ENCODE results near the gene AGFG2. TPM values are rescaled to one million over a fixed set of nuclear protein-coding genes. Genes with fewer than 3 reads are reported as not detected.

Gene AGFG2
- total RNA-seq, 1 donor from 2014 or later, result 37.6 TPM

GRCh38 chr7:100590077-100590737, 51.2 kb downstream of the AGFG2 start:
- H3K4me1 ChIP-seq, result peaks cover 22% of the 10 kb centered on the region
- H3K27me3 ChIP-seq, result no peaks in the 10 kb centered on the region
- TF ChIP-seq POLR2AphosphoS5 (IDR thresholded peaks at IDR 0.05; ENCODE audit: insufficient read depth in 1 of 2, low read depth in 1 of 2) (peak in 1 of 2 donors; percentile 21), POLR2A (IDR thresholded peaks at IDR 0.05) (no peak)
- no peak for DNase-seq (ENCODE audit: extremely low spot score in 2 of 2)
- H3K36me3 ChIP-seq, result no peaks in the 10 kb centered on the region
- intact Hi-C loops (cut with DNase I), result no loop called here
- peak overlapping the region in 1 of 2 donors; percentile 16 for H3K4me3 ChIP-seq
- peak overlapping the region; percentile 54 for H3K27ac ChIP-seq
- no peaks in the 10 kb centered on the region for H3K9me3 ChIP-seq

DNA sequence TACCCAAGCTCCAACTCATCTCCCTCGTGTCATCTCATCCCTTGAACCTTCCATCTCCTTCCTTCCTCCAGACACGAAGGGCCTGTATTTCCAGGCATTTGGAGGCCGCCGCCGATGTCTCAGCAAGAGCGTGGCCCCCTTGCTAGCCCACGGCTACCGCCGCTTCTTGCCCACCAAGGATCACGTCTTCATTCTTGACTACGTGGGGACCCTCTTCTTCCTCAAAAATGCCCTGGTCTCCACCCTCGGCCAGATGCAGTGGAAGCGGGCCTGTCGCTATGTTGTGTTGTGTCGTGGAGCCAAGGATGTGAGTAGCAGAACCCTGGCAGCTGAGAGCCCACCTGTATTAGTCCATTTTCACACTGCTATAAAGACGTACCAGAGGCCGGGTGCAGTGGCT, 52.6 kb downstream of the AGFG2 start:
- no peak overlapping the region for H3K27ac ChIP-seq
- H3K9me3 ChIP-seq, result no peaks in the 10 kb centered on the region
- peaks cover 19% of the 10 kb centered on the region for H3K4me1 ChIP-seq
- H3K27me3 ChIP-seq, result no peaks in the 10 kb centered on the region
- no peak overlapping the region for H3K4me3 ChIP-seq
- TF ChIP-seq CTCF (IDR thresholded peaks at IDR 0.05) (no peak), POLR2A (IDR thresholded peaks at IDR 0.05) (no peak), POLR2AphosphoS5 (IDR thresholded peaks at IDR 0.05; ENCODE audit: insufficient read depth in 1 of 2, low read depth in 1 of 2) (no peak)
- no peaks in the 10 kb centered on the region for H3K36me3 ChIP-seq
- intact Hi-C loops (cut with DNase I), result no loop called here
- DNase-seq (ENCODE audit: extremely low spot score in 2 of 2), result no peak

GRCh38 chr7:100595188-100595587, 56.2 kb downstream of the AGFG2 start:
- no peaks in the 10 kb centered on the region for H3K36me3 ChIP-seq
- TF ChIP-seq POLR2AphosphoS5 (IDR thresholded peaks at IDR 0.05; ENCODE audit: insufficient read depth in 1 of 2, low read depth in 1 of 2) (no peak), CTCF (IDR thresholded peaks at IDR 0.05) (no peak), POLR2A (IDR thresholded peaks at IDR 0.05) (no peak)
- intact Hi-C loops (cut with DNase I), result no loop called here
- no peak overlapping the region for H3K4me3 ChIP-seq
- no peaks in the 10 kb centered on the region for H3K9me3 ChIP-seq
- H3K27me3 ChIP-seq, result no peaks in the 10 kb centered on the region
- no peak for DNase-seq (ENCODE audit: extremely low spot score in 2 of 2)
- peaks cover 5% of the 10 kb centered on the region for H3K4me1 ChIP-seq
- no peak overlapping the region for H3K27ac ChIP-seq

DNA sequence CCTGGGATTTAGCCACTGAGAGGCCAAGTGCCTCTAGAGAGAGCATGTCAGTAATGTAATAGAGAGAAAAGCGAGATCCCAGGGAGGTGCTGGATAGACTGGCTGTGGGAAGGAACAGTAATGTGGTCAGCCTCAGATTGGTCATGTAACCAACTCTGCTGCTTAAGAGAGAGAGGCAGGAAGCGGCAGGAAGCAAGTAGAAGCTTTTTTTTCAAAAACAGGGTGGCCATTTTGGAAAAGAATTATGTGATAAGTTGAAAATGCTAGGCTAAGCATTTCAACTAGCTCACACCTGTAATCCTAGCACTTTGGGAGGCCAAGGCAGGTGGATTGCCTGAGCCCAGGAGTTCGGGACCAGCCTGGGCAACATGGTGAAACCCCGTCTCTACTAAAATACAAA, 59.4 kb downstream of the AGFG2 start:
- Histone ChIP-seq H3K27me3 (no peaks in the 10 kb centered on the region), H3K27ac (no peak overlapping the region), H3K9me3 (no peaks in the 10 kb centered on the region), H3K36me3 (no peaks in the 10 kb centered on the region), H3K4me3 (no peak overlapping the region), H3K4me1 (peaks cover 8% of the 10 kb centered on the region)
- no peak for TF ChIP-seq POLR2A (IDR thresholded peaks at IDR 0.05)
- TF ChIP-seq CTCF (IDR thresholded peaks at IDR 0.05), result no peak
- no peak for TF ChIP-seq POLR2AphosphoS5 (IDR thresholded peaks at IDR 0.05; ENCODE audit: insufficient read depth in 1 of 2, low read depth in 1 of 2)
- intact Hi-C loops (cut with DNase I), result no loop called here
- DNase-seq (ENCODE audit: extremely low spot score in 2 of 2), result no peak

DNA sequence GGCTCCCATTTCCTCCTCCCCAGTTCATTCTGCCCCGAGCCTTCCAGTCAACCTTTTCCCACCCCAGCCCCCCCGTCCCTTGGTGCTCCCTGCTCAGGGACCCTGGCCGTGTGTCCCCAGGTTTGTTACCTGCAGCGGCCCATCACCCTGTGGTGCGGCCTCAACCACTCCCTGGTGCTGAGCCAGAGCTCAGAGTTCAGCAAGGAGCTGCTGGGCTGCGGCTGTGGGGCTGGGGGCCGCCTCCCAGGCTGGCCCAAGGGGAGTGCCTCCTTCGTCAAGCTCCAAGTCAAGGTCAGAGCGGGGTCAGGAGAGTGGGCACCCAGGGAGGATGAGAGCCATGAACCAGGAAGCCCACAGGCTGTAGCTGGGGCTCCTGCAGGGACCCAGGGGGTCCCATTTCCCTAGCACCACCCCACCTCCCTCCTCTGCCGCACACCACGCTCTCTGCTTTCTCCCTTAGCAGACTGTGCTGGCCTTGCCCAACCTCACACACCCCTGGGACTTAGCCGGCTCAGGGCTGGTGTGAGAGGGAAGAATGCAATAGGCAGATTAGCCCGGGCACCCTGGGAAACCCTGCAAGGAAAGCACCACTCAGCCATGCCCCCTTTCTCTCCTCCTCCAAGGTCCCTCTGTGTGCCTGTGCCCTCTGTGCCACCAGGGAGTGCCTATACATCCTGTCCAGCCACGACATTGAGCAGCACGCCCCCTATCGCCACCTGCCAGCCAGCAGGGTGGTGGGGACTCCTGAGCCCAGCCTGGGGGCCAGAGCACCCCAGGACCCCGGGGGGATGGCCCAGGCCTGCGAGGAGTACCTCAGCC, 61.1 kb downstream of the AGFG2 start:
- DNase-seq (ENCODE audit: extremely low spot score in 2 of 2), result no peak
- Histone ChIP-seq H3K9me3 (no peaks in the 10 kb centered on the region), H3K4me3 (no peak overlapping the region), H3K27ac (no peak overlapping the region), H3K36me3 (no peaks in the 10 kb centered on the region), H3K27me3 (no peaks in the 10 kb centered on the region), H3K4me1 (peaks cover 20% of the 10 kb centered on the region)
- intact Hi-C loops (cut with DNase I), result loop anchor here (5.0 kb wide), 2 partner anchors 77 to 92 kb away; partner anchors contain the start of gene GIGYF1
- TF ChIP-seq CTCF (IDR thresholded peaks at IDR 0.05) (no peak), POLR2A (IDR thresholded peaks at IDR 0.05) (no peak), POLR2AphosphoS5 (IDR thresholded peaks at IDR 0.05; ENCODE audit: insufficient read depth in 1 of 2, low read depth in 1 of 2) (no peak)
